PC-3 (cell line): Measurements from ENCODE around the gene ZNF74. TPM values are rescaled to one million over a fixed set of nuclear protein-coding genes. Genes with fewer than 3 reads are reported as not detected.
"Not testable (repeated sequence)": the region's sequence is repeated elsewhere in the genome, so short reads cannot be mapped to it uniquely, and the experiment has no call there.

Source experiments
- ATAC-seq: fragments of 200-7000 bp; cut with Tn5 transposase; 2 replicates; pipeline ENCODE4 v1.9.1; 2020; ENCODE audit warnings: mild to moderate bottlenecking, moderate library complexity
- BruUV-seq: library from RNA; stranded (reverse); fragments of 400-500 nt; replicated peaks from 2 replicates; lab custom pipeline; 2021; lab: Mats Ljungman, UMichigan
- CTCF ChIA-PET: fragments of 300-600 bp; sonication (Branson Sonifier 250); formaldehyde crosslinking; loops from one replicate; lab custom pipeline; 2022; ENCODE audit warnings: antibody characterized with exemption; lab: Charles Lee
- POLR2A ChIA-PET: fragments of 300-600 bp; sonication (Branson Sonifier 250); formaldehyde crosslinking; loops from one replicate; lab custom pipeline; 2022; ENCODE audit warnings: antibody characterized with exemption; ENCODE audit not compliant: unreplicated experiment; lab: Charles Lee
- DNase-seq: peaks from one replicate; pipeline ENCODE4 v3.0.0-alpha.2; 2015
- H2AFZ ChIP-seq: fragments of 300-600 bp; sonication (generic); 2 replicates; pipeline ENCODE4 v1.6.0; 2016; ENCODE audit warnings: antibody characterized with exemption, low read length
- H3F3A ChIP-seq: fragments of 300-600 bp; sonication (generic); one replicate; pipeline ENCODE4 v1.6.0; 2017; ENCODE audit warnings: antibody characterized with exemption, low read length, control low read depth, mild to moderate bottlenecking; ENCODE audit not compliant: unreplicated experiment
- H3K27ac ChIP-seq: fragments of 300-600 bp; sonication (generic); 2 replicates; pipeline ENCODE4 v1.5.1; 2016; ENCODE audit warnings: mild to moderate bottlenecking, low read length
- H3K27me3 ChIP-seq: fragments of 300-600 bp; sonication (generic); 2 replicates; pipeline ENCODE4 v1.6.1; 2016; ENCODE audit warnings: low read length, mixed read lengths
- H3K36me3 ChIP-seq: fragments of 300-600 bp; sonication (generic); 2 replicates; pipeline ENCODE4 v1.6.1; 2016; ENCODE audit warnings: low read depth, mixed run types, low read length, mixed read lengths
- H3K4me1 ChIP-seq: fragments of 300-600 bp; sonication (generic); 2 replicates; pipeline ENCODE4 v1.5.1; 2016; ENCODE audit warnings: low read length; ENCODE audit not compliant: insufficient read depth
- H3K4me2 ChIP-seq: fragments of 300-600 bp; sonication (generic); 2 replicates; pipeline ENCODE4 v1.6.0; 2016; ENCODE audit warnings: low read length
- H3K4me3 ChIP-seq: fragments of 300-600 bp; sonication (generic); 2 replicates; pipeline ENCODE4 v1.5.1; 2016; ENCODE audit warnings: mild to moderate bottlenecking, low read length, mixed read lengths
- H3K79me2 ChIP-seq: fragments of 300-600 bp; sonication (generic); 2 replicates; pipeline ENCODE4 v1.6.1; 2017; ENCODE audit warnings: low read length, mixed read lengths
- H3K9ac ChIP-seq: fragments of 300-600 bp; sonication (generic); 2 replicates; pipeline ENCODE4 v1.6.0; 2016; ENCODE audit warnings: mild to moderate bottlenecking, low read length
- H3K9me2 ChIP-seq: fragments of 300-600 bp; sonication (generic); replicated peaks from 2 replicates; pipeline ENCODE4 v1.6.1; 2016; ENCODE audit warnings: mixed run types, low read length, mixed read lengths
- H3K9me3 ChIP-seq: fragments of 300-600 bp; sonication (generic); 2 replicates; pipeline ENCODE4 v1.6.1; 2016; ENCODE audit warnings: low read length, mixed read lengths
- H4K20me1 ChIP-seq: fragments of 300-600 bp; sonication (generic); 2 replicates; pipeline ENCODE4 v1.6.1; 2016; ENCODE audit warnings: low read length, mixed read lengths
- intact Hi-C: fragments of 100-400 bp; cut with micrococcal nuclease; formaldehyde crosslinking; loops from 2 replicates; pipeline ENCODE4 v1.9.0; 2023
- total RNA-seq: library from RNA; depleted of rRNA; stranded (reverse); fragments of >200 nt; gene quantifications from 2 replicates; pipeline ENCODE4 v1.2.3, GENCODE V29; 2014

Gene ZNF74
- total RNA-seq, 1 experiment from 2014 or later, result 11.1 TPM

- H2AFZ ChIP-seq, H3K9me3 ChIP-seq, POLR2A ChIA-PET, H3K4me2 ChIP-seq, ATAC-seq, H3K9me2 ChIP-seq, H3K4me3 ChIP-seq, H3F3A ChIP-seq, H3K9ac ChIP-seq, DNase-seq, H3K4me1 ChIP-seq, H3K27ac ChIP-seq, CTCF ChIA-PET, H3K36me3 ChIP-seq, intact Hi-C loops, H4K20me1 ChIP-seq, BruUV-seq, H3K79me2 ChIP-seq, H3K27me3 ChIP-seq: not testable (repeated sequence)
Measured at GRCh38 chr22:20368875-20369274, 25.1 kb upstream of the ZNF74 start.

- H3K79me2 ChIP-seq, H3K9me3 ChIP-seq, DNase-seq, H3K4me3 ChIP-seq, H3K9me2 ChIP-seq, CTCF ChIA-PET, H3K36me3 ChIP-seq, H3F3A ChIP-seq, H3K4me1 ChIP-seq, H3K27me3 ChIP-seq, intact Hi-C loops, H2AFZ ChIP-seq, ATAC-seq, BruUV-seq, H3K4me2 ChIP-seq, POLR2A ChIA-PET, H3K9ac ChIP-seq, H4K20me1 ChIP-seq, H3K27ac ChIP-seq: not testable (repeated sequence)
Measured at GRCh38 chr22:20371687-20372086, 22.3 kb upstream of the ZNF74 start.

GRCh38 chr22:20372406-20372854, 21.5 kb upstream of the ZNF74 start:
- H3K4me3 ChIP-seq, BruUV-seq, H3K27me3 ChIP-seq, H3F3A ChIP-seq, H3K9me3 ChIP-seq, H2AFZ ChIP-seq, H3K4me1 ChIP-seq, H3K36me3 ChIP-seq, ATAC-seq, H3K4me2 ChIP-seq, H3K79me2 ChIP-seq, CTCF ChIA-PET, POLR2A ChIA-PET, intact Hi-C loops, H3K9me2 ChIP-seq, DNase-seq, H4K20me1 ChIP-seq, H3K27ac ChIP-seq, H3K9ac ChIP-seq: not testable (repeated sequence)

- BruUV-seq, H3K27me3 ChIP-seq, H3K36me3 ChIP-seq, H3K4me3 ChIP-seq, H3K9me3 ChIP-seq, intact Hi-C loops, H3K27ac ChIP-seq, H3K9me2 ChIP-seq, H2AFZ ChIP-seq, H3K79me2 ChIP-seq, H3F3A ChIP-seq, H3K4me1 ChIP-seq, H3K9ac ChIP-seq, CTCF ChIA-PET, POLR2A ChIA-PET, H4K20me1 ChIP-seq, DNase-seq, H3K4me2 ChIP-seq, ATAC-seq: not testable (repeated sequence)
Measured at GRCh38 chr22:20373195-20373706, 20.7 kb upstream of the ZNF74 start.

GRCh38 chr22:20374130-20374529, 19.8 kb upstream of the ZNF74 start:
- H3K4me3 ChIP-seq, H3K9me3 ChIP-seq, H3K79me2 ChIP-seq, intact Hi-C loops, H3K27ac ChIP-seq, ATAC-seq, H3K9ac ChIP-seq, H4K20me1 ChIP-seq, POLR2A ChIA-PET, H2AFZ ChIP-seq, BruUV-seq, H3K9me2 ChIP-seq, H3K4me2 ChIP-seq, CTCF ChIA-PET, H3K27me3 ChIP-seq, H3K36me3 ChIP-seq, H3F3A ChIP-seq, H3K4me1 ChIP-seq, DNase-seq: not testable (repeated sequence)

- H3K27ac ChIP-seq, intact Hi-C loops, H3K4me1 ChIP-seq, BruUV-seq, ATAC-seq, H4K20me1 ChIP-seq, H3K9ac ChIP-seq, H3F3A ChIP-seq, DNase-seq, CTCF ChIA-PET, H3K27me3 ChIP-seq, H3K79me2 ChIP-seq, H3K4me3 ChIP-seq, POLR2A ChIA-PET, H3K36me3 ChIP-seq, H3K9me2 ChIP-seq, H3K9me3 ChIP-seq, H3K4me2 ChIP-seq, H2AFZ ChIP-seq: not testable (repeated sequence)
Measured at GRCh38 chr22:20376281-20376680, 17.7 kb upstream of the ZNF74 start.

- H3K79me2 ChIP-seq, POLR2A ChIA-PET, CTCF ChIA-PET, H3K9me3 ChIP-seq, ATAC-seq, intact Hi-C loops, H3K9ac ChIP-seq, H3K4me1 ChIP-seq, H3F3A ChIP-seq, H3K4me3 ChIP-seq, H3K27me3 ChIP-seq, DNase-seq, H3K36me3 ChIP-seq, H3K9me2 ChIP-seq, H3K4me2 ChIP-seq, H4K20me1 ChIP-seq, H2AFZ ChIP-seq, BruUV-seq, H3K27ac ChIP-seq: not testable (repeated sequence)
Measured at GRCh38 chr22:20376983-20377382, 17.0 kb upstream of the ZNF74 start.
